DND-41 (cell line): ENCODE measurements around the gene SHBG.

Experiments
- CTCF ChIP-seq: IDR thresholded peaks from 2 replicates; pipeline ENCODE4 v1.5.1; 2012; ENCODE audit warnings: borderline replicate concordance, low read length, moderate library complexity, mild to moderate bottlenecking; ENCODE audit not compliant: poor library complexity, severe bottlenecking; ENCODE audit errors: extremely low read depth
- EZH2 ChIP-seq: IDR thresholded peaks from 3 replicates; pipeline ENCODE4 v1.6.1; 2012; ENCODE audit warnings: borderline replicate concordance, low read depth, mild to moderate bottlenecking, moderate library complexity, low read length, inconsistent platforms; ENCODE audit not compliant: severe bottlenecking

- TF ChIP-seq EZH2 (no peak), CTCF (no peak)
These were observed 47.6 kb downstream of the SHBG start for GRCh38 chr17:7677388-7678067.
